ENCODE results near the gene OPCML. TPM values are rescaled to one million over a fixed set of nuclear protein-coding genes. Genes with fewer than 3 reads are reported as not detected.

The OPCML gene
- total and polyA plus RNA-seq, 7 donors: 0.01 to 0.80 (median 0.07) TPM; not detected in 4

- no peak for ATAC-seq
- no peak for DNase-seq
- 62 to 79% (median 64%) methylated on average over 3 of the region's 3 CpGs for WGBS, 3 donors
- no peak for TF ChIP-seq CTCF (IDR thresholded peaks at IDR 0.05)
- Histone ChIP-seq H3K9me3 (no peaks in the 10 kb centered on the region), H3K4me1 (no peaks in the 10 kb centered on the region), H3K4me3 (no peak overlapping the region), H3K36me3 (ENCODE audit: insufficient read depth in 1 of 2, low read depth in 1 of 2) (no peaks in the 10 kb centered on the region), H3K27ac (no peak overlapping the region), H3K27me3 (ENCODE audit: insufficient read depth in 3 of 3, low read length in 2 of 3) (no peaks in the 10 kb centered on the region)
- intact Hi-C loops (cut with DNase I): no loop called here
Measured at GRCh38 chr11:133107763-133108162, 424.5 kb downstream of the OPCML start.

GRCh38 chr11:133107136-133107535 lies 425.2 kb downstream of the OPCML start:
- H3K4me1 ChIP-seq: no peaks in the 10 kb centered on the region
- intact Hi-C loops (cut with DNase I): no loop called here
- DNase-seq (no peak), ATAC-seq (no peak)
- H3K36me3 ChIP-seq (ENCODE audit: insufficient read depth in 1 of 2, low read depth in 1 of 2): no peaks in the 10 kb centered on the region
- no peak overlapping the region for H3K4me3 ChIP-seq
- no peak overlapping the region for H3K27ac ChIP-seq
- H3K27me3 ChIP-seq (ENCODE audit: insufficient read depth in 3 of 3, low read length in 2 of 3): no peaks in the 10 kb centered on the region
- TF ChIP-seq CTCF (IDR thresholded peaks at IDR 0.05): no peak
- 78 to 86% (median 85%) methylated on average over 4 of the region's 4 CpGs for WGBS, 3 donors
- no peaks in the 10 kb centered on the region for H3K9me3 ChIP-seq

GRCh38 chr11:133106417-133106816 lies 425.9 kb downstream of the OPCML start:
- no peaks in the 10 kb centered on the region for H3K36me3 ChIP-seq (ENCODE audit: insufficient read depth in 1 of 2, low read depth in 1 of 2)
- no peak overlapping the region for H3K4me3 ChIP-seq
- no peaks in the 10 kb centered on the region for H3K27me3 ChIP-seq (ENCODE audit: insufficient read depth in 3 of 3, low read length in 2 of 3)
- DNase-seq (no peak), ATAC-seq (no peak)
- H3K4me1 ChIP-seq: no peaks in the 10 kb centered on the region
- TF ChIP-seq CTCF (IDR thresholded peaks at IDR 0.05): no peak
- H3K9me3 ChIP-seq: no peaks in the 10 kb centered on the region
- no peak overlapping the region for H3K27ac ChIP-seq
- WGBS, 3 donors: 89 to 94% (median 93%) methylated on average over 1 of the region's 1 CpG
- intact Hi-C loops (cut with DNase I): no loop called here

- Histone ChIP-seq H3K27me3 (ENCODE audit: insufficient read depth in 3 of 3, low read length in 2 of 3) (no peaks in the 10 kb centered on the region), H3K36me3 (ENCODE audit: insufficient read depth in 1 of 2, low read depth in 1 of 2) (no peaks in the 10 kb centered on the region), H3K4me3 (no peak overlapping the region), H3K4me1 (no peaks in the 10 kb centered on the region), H3K9me3 (no peaks in the 10 kb centered on the region), H3K27ac (no peak overlapping the region)
- no peak for TF ChIP-seq CTCF (IDR thresholded peaks at IDR 0.05)
- 70 to 78% (median 78%) methylated on average over 4 of the region's 4 CpGs for WGBS, 3 donors
- intact Hi-C loops (cut with DNase I): no loop called here
- DNase-seq (no peak), ATAC-seq (no peak)
Measured at GRCh38 chr11:133104009-133104744, 428.1 kb downstream of the OPCML start.

- H3K9me3 ChIP-seq: no peaks in the 10 kb centered on the region
- ATAC-seq: no peak
- no peaks in the 10 kb centered on the region for H3K36me3 ChIP-seq (ENCODE audit: insufficient read depth in 1 of 2, low read depth in 1 of 2)
- H3K4me3 ChIP-seq: no peak overlapping the region
- no peaks in the 10 kb centered on the region for H3K4me1 ChIP-seq
- no peak overlapping the region for H3K27ac ChIP-seq
- H3K27me3 ChIP-seq (ENCODE audit: insufficient read depth in 3 of 3, low read length in 2 of 3): peaks cover 0 to 3% (median 0%) of the 10 kb centered on the region in 3 donors
- intact Hi-C loops (cut with DNase I): loop anchor here in 1 of 2 donors (10.0 kb wide), 1 partner anchor 58 kb away; no protein-coding TSS in a partner anchor
- no peak for TF ChIP-seq CTCF (IDR thresholded peaks at IDR 0.05)
- WGBS, 3 donors: 86 to 89% (median 89%) methylated on average over 5 of the region's 5 CpGs
- no peak for DNase-seq
Measured at GRCh38 chr11:133096981-133097380, 435.3 kb downstream of the OPCML start.

Measured in psoas muscle (tissue), 8 donors.